ENCODE data around the gene OR2B6. TPM values are rescaled to one million over a fixed set of nuclear protein-coding genes. Genes with fewer than 3 reads are reported as not detected.

OR2B6 gene
- total and polyA plus RNA-seq, 7 donors: 0.06 TPM; not detected in 6

DNA sequence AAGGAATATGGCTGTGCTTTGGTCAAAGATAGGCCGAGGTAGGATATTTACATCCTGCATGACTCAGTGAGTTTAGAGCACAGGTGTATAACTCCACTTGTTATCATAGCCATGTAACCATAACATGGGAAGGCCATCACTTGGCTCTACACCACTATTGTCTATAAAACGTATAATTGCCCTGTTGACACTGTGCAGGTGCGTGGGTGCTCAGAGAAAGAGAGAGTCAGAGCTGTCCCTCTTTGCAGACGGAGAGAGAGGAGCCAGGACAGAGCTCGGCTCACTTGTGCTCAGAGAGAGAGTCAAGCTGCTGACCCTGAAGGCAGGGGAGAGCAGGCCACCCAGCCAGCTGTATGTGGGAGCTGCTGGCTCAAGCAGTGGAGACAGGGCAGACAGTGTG is 46.0 kb downstream of the OR2B6 start:
- Histone ChIP-seq H3K4me3 (no peak overlapping the region), H3K4me1 (no peaks in the 10 kb centered on the region), H3K27me3 (ENCODE audit: insufficient read depth in 3 of 3, low read length in 2 of 3) (no peaks in the 10 kb centered on the region), H3K9me3 (no peaks in the 10 kb centered on the region), H3K27ac (no peak overlapping the region), H3K36me3 (ENCODE audit: insufficient read depth in 1 of 2, low read depth in 1 of 2) (no peaks in the 10 kb centered on the region)
- DNase-seq: no peak
- TF ChIP-seq, protein P1, sequence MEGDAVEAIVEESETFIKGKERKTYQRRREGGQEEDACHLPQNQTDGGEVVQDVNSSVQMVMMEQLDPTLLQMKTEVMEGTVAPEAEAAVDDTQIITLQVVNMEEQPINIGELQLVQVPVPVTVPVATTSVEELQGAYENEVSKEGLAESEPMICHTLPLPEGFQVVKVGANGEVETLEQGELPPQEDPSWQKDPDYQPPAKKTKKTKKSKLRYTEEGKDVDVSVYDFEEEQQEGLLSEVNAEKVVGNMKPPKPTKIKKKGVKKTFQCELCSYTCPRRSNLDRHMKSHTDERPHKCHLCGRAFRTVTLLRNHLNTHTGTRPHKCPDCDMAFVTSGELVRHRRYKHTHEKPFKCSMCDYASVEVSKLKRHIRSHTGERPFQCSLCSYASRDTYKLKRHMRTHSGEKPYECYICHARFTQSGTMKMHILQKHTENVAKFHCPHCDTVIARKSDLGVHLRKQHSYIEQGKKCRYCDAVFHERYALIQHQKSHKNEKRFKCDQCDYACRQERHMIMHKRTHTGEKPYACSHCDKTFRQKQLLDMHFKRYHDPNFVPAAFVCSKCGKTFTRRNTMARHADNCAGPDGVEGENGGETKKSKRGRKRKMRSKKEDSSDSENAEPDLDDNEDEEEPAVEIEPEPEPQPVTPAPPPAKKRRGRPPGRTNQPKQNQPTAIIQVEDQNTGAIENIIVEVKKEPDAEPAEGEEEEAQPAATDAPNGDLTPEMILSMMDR (IDR thresholded peaks at IDR 0.05): no peak
- intact Hi-C loops (cut with DNase I): no loop called here
- WGBS, 3 donors: 76 to 82% (median 81%) methylated on average over 5 of the region's 5 CpGs
- ATAC-seq: no peak

- ATAC-seq (no peak), DNase-seq (no peak)
- H3K4me1 ChIP-seq: no peaks in the 10 kb centered on the region
- H3K4me3 ChIP-seq: no peak overlapping the region
- peaks cover 0 to 3% (median 0%) of the 10 kb centered on the region in 3 donors for H3K27me3 ChIP-seq (ENCODE audit: insufficient read depth in 3 of 3, low read length in 2 of 3)
- no peaks in the 10 kb centered on the region for H3K36me3 ChIP-seq (ENCODE audit: insufficient read depth in 1 of 2, low read depth in 1 of 2)
- intact Hi-C loops (cut with DNase I): no loop called here
- H3K27ac ChIP-seq: no peak overlapping the region
- TF ChIP-seq, protein P1 (IDR thresholded peaks at IDR 0.05): no peak
- no peaks in the 10 kb centered on the region for H3K9me3 ChIP-seq
- 62 to 68% (median 62%) methylated on average over 3 of the region's 3 CpGs for WGBS, 3 donors
These were observed 46.6 kb downstream of the OR2B6 start for GRCh38 chr6:28003661-28004060.

GRCh38 chr6:28004350-28005151 is 47.5 kb downstream of the OR2B6 start:
- 68 to 75% (median 71%) methylated on average over 5 of the region's 5 CpGs for WGBS, 3 donors
- intact Hi-C loops (cut with DNase I): no loop called here
- H3K27me3 ChIP-seq (ENCODE audit: insufficient read depth in 3 of 3, low read length in 2 of 3): peaks cover 0 to 3% (median 0%) of the 10 kb centered on the region in 3 donors
- H3K36me3 ChIP-seq (ENCODE audit: insufficient read depth in 1 of 2, low read depth in 1 of 2): no peaks in the 10 kb centered on the region
- no peak for ATAC-seq
- H3K4me1 ChIP-seq: no peaks in the 10 kb centered on the region
- H3K9me3 ChIP-seq: no peaks in the 10 kb centered on the region
- TF ChIP-seq, protein P1 (IDR thresholded peaks at IDR 0.05): no peak
- no peak overlapping the region for H3K27ac ChIP-seq
- DNase-seq: no peak
- no peak overlapping the region for H3K4me3 ChIP-seq

DNA sequence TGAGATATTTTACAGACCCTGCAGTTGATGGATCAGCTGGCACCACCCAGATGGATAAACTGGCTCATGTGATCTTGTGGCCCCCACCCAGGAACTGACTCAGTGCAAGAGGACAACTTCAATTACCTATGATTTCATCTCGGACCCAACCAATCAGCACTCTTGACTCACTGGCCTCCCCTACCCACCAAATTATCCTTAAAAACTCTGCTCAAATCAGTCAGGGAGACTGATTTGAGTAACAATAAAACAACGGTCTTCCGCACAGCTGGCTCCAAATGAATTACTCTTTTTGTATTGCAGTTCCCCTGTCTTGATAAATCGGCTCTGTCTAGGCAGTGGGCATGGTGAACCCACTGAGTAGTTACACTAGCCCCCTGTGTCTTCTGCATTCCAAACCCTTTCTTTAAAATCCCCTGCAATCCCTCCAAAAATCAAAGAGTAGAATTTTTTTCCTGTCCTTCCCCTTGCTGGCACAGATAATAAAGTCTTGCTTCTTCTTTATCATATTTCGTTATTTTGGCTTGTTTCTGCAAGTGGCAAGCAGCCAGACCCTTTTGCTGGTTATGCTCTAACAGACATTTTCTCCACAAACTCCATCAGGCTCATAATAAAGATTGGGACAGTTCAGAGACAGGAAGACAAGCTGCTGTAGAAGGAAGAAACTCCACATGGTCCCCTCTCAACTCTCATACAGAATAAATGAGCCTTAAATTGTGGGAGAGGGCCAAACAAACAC is 48.3 kb downstream of the OR2B6 start:
- TF ChIP-seq, protein P1 (IDR thresholded peaks at IDR 0.05): no peak
- peaks cover 0 to 3% (median 0%) of the 10 kb centered on the region in 3 donors for H3K27me3 ChIP-seq (ENCODE audit: insufficient read depth in 3 of 3, low read length in 2 of 3)
- no peak overlapping the region for H3K4me3 ChIP-seq
- intact Hi-C loops (cut with DNase I): no loop called here
- no peaks in the 10 kb centered on the region for H3K4me1 ChIP-seq
- H3K36me3 ChIP-seq (ENCODE audit: insufficient read depth in 1 of 2, low read depth in 1 of 2): no peaks in the 10 kb centered on the region
- WGBS, 3 donors: 29 to 36% (median 32%) methylated on average over 5 of the region's 5 CpGs
- no peaks in the 10 kb centered on the region for H3K9me3 ChIP-seq
- H3K27ac ChIP-seq: no peak overlapping the region
- no peak for ATAC-seq
- no peak for DNase-seq
